ENCODE results near the gene FAM161B.

GRCh38 chr14:73937012-73937411 is 12.9 kb downstream of the FAM161B start:
- TF ChIP-seq CHD2 (IDR thresholded peaks at IDR 0.05; ENCODE audit: low read length, partially characterized antibody) (no peak), MAX (IDR thresholded peaks at IDR 0.05; ENCODE audit: low read depth) (no peak), EZH2phosphoT487 (IDR thresholded peaks at IDR 0.05; ENCODE audit: borderline replicate concordance, low read depth) (no peak), POLR2AphosphoS5 (IDR thresholded peaks at IDR 0.05; ENCODE audit: low read depth, low read length) (no peak)
- TF ChIP-seq, protein P1, sequence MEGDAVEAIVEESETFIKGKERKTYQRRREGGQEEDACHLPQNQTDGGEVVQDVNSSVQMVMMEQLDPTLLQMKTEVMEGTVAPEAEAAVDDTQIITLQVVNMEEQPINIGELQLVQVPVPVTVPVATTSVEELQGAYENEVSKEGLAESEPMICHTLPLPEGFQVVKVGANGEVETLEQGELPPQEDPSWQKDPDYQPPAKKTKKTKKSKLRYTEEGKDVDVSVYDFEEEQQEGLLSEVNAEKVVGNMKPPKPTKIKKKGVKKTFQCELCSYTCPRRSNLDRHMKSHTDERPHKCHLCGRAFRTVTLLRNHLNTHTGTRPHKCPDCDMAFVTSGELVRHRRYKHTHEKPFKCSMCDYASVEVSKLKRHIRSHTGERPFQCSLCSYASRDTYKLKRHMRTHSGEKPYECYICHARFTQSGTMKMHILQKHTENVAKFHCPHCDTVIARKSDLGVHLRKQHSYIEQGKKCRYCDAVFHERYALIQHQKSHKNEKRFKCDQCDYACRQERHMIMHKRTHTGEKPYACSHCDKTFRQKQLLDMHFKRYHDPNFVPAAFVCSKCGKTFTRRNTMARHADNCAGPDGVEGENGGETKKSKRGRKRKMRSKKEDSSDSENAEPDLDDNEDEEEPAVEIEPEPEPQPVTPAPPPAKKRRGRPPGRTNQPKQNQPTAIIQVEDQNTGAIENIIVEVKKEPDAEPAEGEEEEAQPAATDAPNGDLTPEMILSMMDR (IDR thresholded peaks at IDR 0.05), result no peak
- TF ChIP-seq, protein P2, sequence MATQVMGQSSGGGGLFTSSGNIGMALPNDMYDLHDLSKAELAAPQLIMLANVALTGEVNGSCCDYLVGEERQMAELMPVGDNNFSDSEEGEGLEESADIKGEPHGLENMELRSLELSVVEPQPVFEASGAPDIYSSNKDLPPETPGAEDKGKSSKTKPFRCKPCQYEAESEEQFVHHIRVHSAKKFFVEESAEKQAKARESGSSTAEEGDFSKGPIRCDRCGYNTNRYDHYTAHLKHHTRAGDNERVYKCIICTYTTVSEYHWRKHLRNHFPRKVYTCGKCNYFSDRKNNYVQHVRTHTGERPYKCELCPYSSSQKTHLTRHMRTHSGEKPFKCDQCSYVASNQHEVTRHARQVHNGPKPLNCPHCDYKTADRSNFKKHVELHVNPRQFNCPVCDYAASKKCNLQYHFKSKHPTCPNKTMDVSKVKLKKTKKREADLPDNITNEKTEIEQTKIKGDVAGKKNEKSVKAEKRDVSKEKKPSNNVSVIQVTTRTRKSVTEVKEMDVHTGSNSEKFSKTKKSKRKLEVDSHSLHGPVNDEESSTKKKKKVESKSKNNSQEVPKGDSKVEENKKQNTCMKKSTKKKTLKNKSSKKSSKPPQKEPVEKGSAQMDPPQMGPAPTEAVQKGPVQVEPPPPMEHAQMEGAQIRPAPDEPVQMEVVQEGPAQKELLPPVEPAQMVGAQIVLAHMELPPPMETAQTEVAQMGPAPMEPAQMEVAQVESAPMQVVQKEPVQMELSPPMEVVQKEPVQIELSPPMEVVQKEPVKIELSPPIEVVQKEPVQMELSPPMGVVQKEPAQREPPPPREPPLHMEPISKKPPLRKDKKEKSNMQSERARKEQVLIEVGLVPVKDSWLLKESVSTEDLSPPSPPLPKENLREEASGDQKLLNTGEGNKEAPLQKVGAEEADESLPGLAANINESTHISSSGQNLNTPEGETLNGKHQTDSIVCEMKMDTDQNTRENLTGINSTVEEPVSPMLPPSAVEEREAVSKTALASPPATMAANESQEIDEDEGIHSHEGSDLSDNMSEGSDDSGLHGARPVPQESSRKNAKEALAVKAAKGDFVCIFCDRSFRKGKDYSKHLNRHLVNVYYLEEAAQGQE (IDR thresholded peaks at IDR 0.05; ENCODE audit: low read depth, low read length), result no peak

All from SK-N-SH (cell line).